ENCODE results near the gene EFEMP2. TPM values are rescaled to one million over a fixed set of nuclear protein-coding genes. Genes with fewer than 3 reads are reported as not detected.

Gene EFEMP2
- total RNA-seq, 1 donor from 2014 or later = 118 TPM

DNA sequence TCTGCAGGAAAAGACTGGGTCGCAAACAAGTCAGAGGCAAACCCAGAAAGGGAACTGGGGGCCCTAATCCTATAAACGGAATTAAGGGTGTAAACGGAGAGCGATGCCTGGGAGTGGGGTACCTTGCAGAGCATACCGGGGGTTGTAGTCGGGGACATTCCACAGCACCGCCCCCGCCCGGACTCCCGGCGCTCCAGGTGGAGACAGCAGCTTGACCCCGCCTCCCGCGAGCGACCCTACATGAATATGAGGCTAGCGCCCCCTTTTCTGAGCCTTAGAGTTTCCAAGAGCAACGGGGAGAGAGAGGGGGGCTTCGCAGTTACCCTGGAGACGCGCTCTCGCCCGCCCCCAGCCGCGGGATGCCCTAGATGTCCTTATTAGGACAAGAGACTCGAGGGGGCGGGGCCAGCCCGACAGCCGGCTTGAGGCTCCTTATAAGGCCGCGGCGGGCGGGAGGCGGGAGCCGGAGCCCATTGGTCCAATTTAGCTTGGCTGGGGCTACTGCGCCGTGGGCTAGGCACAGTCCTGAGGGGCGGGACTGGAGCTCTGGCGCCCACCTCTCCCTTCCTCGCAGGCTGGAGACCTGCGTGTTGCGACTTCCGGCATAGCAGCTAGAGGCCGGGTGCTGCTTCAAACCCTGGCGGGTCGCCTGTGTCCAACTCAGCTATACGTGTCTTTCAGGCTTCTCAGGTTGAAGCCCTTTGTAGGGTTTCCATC lies 13.3 kb downstream of the EFEMP2 start:
- DNase-seq (ENCODE audit: low spot score) = peak; percentile 99
- intact Hi-C loops (cut with DNase I) = loop anchor here (1.0 to 5.0 kb wide), 2 partner anchors 60 to 143 kb away; partner anchors contain the start of genes BANF1, C11orf68, DRAP1 and EIF1AD

DNA sequence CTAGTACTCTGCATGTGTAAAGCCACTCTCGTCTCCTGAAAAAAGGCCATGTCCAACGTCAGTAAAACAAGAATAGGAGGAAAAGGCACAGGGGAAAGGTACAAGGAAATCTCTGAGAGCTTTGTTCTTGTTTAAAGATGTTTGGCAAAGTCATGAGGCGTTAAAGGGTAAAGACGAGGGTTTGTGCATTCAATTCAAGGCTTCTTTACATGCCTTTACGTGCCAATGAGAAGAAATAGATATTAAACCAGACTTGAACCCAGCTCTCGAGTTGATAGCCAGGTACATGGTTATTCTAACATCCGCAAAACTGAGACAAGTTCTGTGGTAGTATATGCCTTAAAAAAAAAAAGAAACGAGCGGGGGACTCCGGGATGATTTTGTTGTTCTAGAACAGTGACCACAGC lies 13.9 kb downstream of the EFEMP2 start:
- no peak for DNase-seq (ENCODE audit: low spot score)
- intact Hi-C loops (cut with DNase I) = loop anchor here (1.0 to 5.0 kb wide), 2 partner anchors 61 to 144 kb away; partner anchors contain the start of genes BANF1, C11orf68, DRAP1 and EIF1AD

DNA sequence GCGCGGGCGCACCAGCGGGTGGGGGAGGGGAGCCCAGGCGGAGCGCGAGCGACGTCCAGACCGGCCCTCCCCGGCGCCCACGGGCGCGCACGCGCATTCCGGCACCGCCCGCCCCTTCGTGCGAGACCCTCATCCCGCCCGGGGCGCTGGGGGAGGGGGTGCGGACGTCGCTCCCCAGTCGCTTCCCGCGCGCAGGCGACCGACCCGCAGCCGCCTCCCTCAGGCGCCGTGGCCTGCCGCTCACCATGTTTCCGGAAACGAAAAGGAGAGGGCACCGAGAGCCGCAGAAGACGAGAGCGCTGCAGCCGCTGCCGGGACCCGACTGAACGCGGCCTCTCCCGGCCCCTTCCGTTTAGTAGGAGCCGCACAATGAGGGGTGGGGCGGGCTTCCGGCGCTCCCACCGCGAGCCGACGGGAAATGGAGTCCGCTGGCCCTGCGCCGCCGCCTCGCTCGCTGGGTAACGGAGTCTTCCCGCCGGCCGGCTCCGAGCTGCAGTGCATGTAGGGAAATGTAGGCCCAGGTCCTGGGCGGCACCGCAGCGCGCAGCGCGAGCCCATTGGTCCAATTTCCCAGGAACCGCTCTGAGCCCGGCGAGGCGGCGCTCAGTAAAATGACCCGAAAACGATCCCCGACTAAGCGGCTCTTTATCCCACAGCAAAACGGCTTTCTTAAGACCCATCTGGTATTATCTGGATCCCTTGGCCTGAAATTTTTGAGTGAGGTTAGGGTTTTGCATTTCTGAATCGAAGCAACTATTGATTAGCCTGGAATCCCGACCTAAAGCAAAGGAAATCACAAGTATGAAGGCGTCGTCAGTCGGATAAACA lies 14.5 kb downstream of the EFEMP2 start, which contains the start of gene CFL1:
Gene CFL1, minus strand, starts transcription at position 328 of the 828 bp plus-strand sequence. Its CDS starts 81 bp downstream, at position 247.
- DNase-seq (ENCODE audit: low spot score) = peak; percentile 99
- intact Hi-C loops (cut with DNase I) = loop anchor here (5.0 kb wide), 1 partner anchor 144 kb away; the partner anchor contains the start of genes BANF1 and EIF1AD

DNA sequence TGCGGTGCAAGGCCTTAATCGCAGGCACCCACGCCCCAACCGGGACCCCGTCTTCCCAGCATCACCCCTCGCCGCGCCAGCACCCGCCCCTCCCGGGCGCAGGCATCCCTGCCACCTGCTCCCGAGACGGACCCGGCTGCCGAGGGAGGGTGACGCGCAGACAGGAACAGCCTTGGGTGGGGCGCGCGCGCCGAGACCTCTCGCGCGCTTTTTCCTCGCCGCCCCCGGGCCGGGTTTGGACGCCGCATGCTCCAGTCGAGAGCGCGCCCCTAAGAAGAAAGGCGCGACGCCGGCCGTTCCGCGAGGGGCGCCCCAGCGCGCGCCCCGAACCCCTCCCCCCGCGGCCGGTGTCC lies 15.1 kb downstream of the EFEMP2 start:
- intact Hi-C loops (cut with DNase I) = loop anchor here (5.0 kb wide), 1 partner anchor 145 kb away; the partner anchor contains the start of genes BANF1 and EIF1AD

DNA sequence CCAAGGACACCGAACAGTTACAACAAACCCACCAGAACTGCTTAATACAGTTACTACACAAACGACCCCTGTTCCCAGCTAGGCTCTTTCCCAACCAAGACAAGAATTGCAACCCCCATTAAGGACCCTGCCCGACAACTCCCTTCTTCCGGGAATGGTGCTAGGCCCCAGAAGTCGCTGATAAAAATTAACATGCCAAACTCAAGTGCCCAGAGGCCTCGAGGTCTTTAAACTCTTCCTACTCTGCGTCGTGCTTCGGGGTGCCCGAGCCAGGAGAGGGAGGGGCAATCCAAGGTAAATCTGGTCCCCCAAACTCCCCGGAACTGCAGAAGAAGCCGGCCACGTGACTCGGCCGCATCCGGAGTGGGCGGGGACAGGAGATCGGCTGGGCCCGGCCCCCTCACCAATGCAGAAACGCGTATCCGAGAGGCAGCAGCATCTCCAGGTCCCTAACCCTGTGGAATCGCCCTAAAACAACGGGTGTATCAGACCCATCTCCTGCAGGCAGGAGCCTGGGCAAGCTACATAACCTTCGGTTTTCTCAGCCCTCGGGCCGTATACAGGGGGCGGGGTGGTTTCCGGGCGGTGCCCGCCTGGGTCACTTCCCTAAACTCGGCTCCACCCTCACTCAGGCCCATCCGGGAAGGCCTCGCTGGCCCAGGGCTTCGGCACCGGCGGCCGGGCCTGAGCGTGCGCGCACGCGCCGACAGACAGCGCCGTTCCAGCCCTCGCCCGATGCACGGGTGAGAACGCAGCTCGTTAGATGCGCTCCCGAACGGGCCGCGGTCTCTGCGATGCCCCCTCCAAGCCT lies 15.7 kb downstream of the EFEMP2 start:
- peak; percentile 95 for DNase-seq (ENCODE audit: low spot score)
- intact Hi-C loops (cut with DNase I) = loop anchor here (5.0 kb wide), 1 partner anchor 145 kb away; the partner anchor contains the start of genes BANF1 and EIF1AD

More for the DNA sequence above, 15.1 kb downstream of the EFEMP2 start:
- no peak for DNase-seq (ENCODE audit: low spot score)

DNA sequence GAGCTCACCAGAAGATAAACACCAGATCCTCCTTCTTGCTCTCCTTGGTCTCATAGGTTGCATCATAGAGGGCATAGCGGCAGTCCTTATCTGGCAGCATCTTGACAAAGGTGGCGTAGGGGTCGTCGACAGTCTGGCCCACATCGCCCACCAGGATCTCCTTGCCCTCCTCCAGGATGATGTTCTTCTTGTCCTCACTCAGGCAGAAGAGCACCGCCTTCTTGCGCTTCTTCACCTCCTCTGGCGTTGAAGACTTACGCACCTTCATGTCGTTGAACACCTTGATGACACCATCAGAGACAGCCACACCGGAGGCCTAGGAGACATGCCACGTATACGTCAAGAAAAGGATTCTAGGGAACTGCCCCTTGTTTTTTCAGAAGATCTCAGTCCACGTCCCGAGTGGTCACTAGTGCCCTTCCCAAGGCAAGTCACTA lies 16.7 kb downstream of the EFEMP2 start:
- DNase-seq (ENCODE audit: low spot score) = no peak
- intact Hi-C loops (cut with DNase I) = loop anchor here (5.0 kb wide), 1 partner anchor 146 kb away; the partner anchor contains the start of genes BANF1 and EIF1AD

DNA sequence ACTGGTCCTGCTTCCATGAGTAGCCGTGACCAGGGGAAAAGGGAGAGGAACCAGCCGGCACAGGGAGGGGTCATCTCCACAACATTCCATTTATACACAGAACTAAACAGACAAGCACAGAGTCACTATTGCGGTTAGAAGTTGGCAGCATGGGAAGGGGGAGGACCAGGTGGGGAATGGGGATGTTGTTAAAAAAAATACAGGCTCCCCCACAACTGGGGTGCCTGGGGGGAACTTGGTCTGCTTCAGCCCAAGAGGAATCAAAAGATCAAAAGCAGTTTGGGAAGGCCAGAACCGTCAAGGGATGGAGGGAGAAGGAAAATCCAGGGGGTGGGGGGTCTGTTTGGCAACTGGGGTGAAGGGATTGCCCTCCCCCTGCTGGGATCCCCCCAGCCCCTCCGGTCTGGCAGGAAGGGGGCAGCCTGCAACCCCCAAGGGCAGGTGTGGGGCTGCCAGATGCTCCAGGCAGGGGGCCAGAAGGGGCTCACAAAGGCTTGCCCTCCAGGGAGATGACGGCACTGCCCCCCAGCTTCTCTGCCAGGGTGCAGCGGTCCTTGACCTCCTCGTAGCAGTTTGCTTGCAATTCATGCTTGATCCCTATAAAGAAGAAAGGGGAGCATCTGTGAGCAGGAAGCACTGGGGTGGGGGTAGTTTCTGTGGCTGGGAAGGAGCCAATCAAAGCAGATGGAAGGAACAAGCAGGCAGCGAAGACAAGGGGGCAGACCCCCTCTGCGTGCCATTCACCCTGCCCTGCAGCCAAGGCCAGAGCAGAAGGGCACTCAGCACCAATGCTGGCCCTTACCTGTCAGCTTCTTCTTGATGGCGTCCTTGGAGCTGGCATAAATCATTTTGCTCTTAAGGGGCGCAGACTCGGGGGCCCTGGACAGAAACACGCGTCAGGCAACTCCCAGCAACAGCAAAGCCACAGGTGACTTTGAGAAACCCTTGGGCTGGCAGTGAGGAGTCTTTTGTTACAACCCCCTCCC lies 17.5 kb downstream of the EFEMP2 start:
- intact Hi-C loops (cut with DNase I) = loop anchor here (5.0 kb wide), 1 partner anchor 147 kb away; the partner anchor contains the start of genes BANF1 and EIF1AD
- DNase-seq (ENCODE audit: low spot score) = no peak

DNA sequence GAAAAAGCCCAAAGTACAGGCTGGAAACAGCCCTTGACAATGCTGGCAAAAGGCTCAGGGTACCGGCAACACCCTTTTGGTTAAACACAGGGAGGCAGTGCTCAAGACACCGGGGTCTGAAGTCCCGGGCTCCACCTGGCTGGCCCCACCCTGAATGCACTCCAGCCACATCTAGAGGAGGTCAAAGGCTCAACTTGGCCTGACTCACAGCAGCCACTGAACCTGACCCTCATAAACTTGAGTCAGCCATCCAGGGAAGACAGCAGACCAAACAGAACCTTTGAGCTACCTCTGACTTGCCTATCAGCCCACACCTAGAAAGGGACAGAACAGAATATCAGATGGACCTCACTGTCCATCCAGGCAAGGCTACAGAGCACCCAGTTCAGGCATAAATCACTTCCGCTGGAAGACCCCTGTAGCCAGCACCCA lies 18.4 kb downstream of the EFEMP2 start:
- no peak for DNase-seq (ENCODE audit: low spot score)
- intact Hi-C loops (cut with DNase I) = no loop called here

DNA sequence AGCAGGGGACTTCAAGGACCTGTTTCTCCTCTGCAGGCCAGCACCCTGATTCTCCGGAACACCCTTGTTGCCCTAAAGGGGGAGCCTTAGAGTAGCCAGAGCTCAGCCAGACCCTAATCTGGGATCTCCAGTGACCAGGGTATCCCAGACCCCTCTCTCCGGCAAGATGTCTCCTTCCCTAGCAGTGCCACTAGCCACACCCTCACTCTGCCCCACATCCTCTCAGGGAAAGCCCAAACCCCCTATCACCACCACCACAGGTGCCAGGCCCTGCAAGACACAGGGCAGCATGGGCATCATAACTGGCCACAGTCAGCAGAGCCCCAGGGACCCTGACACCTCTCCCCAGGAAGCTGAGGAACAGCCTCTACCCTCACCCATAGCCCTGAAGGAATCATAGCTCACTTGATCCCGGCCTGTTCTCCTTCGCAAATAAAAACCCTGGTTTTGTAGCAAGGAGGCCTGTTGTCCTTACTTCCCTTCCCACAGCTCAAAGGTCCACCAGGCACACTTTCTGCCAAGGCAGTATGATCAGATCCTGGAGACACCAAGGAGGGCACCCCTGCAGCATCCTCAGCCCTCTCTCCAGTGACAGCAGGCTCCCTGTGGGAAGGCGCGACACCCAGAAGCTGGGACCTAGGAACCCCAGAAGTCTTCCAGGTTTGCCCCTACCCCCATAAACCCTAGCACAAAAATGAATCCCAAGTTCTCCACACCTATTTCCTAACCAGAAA lies 19.2 kb downstream of the EFEMP2 start:
- intact Hi-C loops (cut with DNase I) = no loop called here
- peak; percentile 51 for DNase-seq (ENCODE audit: low spot score)

DNA sequence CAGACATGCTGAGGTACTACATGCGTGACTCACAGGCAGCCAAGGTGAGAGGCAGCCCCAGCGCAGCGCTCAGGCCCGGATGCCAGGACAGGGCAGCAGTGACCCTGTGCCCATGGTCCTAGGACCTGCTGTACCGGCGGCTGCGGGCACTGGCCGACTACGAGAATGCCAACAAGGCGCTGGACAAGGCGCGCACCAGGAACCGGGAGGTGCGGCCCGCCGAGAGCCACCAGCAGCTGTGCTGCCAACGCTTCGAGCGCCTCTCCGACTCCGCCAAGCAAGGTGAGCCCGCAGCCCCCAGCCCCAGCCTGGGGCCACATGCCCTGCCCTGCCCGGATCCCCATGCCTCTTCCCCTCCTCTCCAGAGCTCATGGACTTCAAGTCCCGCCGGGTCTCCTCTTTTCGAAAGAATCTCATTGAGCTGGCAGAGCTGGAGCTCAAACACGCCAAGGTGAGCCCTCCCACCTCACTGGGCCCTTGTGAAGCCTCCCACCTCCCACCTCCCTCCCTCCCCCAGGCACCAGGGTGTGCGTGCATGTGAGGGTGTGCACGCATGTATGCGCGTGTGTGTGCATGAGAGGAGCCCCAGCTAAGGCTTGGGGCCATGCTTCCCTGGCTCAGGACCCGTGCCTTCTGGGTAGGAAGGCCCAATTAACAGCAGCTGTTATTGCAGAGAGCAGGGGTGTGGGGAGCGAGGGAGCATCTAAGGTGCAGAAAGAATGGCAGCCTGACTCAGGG lies 19.9 kb downstream of the EFEMP2 start:
- peak; percentile 68 for DNase-seq (ENCODE audit: low spot score)
- intact Hi-C loops (cut with DNase I) = no loop called here

DNA sequence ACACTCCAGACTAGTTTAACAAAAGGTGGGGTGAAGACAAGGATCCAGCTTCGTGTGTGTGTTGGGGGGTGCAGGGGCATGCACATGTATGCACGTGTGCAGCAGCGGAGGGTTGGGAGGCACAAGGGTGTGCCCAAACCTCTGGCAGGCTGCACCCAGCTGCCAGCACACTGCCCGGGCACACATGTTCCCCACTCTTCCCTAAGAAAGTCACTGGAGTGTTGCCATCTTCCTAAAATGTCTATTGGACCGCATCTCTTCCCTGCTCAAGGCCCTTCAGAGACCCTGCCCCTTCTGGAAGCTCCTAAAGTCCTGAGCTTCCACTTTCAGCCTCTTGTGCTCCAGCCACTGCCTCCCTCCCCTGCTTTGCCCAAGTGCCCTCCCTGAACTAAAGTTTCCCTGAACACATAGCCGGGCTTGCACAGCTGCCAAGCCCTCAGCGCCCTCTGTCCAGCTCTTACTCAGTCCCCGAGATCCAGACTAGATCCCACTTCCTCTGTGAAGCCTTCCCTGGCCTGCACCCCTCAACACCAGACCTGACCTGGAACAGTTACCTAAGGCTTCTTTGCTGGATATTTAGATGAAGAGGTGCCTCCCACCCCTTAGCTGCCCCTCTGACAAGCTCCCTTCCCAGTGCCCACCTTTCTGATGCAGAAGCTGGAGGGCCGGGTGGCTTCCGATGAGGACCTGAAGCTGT lies 20.6 kb downstream of the EFEMP2 start:
- intact Hi-C loops (cut with DNase I) = no loop called here
- no peak for DNase-seq (ENCODE audit: low spot score)

DNA sequence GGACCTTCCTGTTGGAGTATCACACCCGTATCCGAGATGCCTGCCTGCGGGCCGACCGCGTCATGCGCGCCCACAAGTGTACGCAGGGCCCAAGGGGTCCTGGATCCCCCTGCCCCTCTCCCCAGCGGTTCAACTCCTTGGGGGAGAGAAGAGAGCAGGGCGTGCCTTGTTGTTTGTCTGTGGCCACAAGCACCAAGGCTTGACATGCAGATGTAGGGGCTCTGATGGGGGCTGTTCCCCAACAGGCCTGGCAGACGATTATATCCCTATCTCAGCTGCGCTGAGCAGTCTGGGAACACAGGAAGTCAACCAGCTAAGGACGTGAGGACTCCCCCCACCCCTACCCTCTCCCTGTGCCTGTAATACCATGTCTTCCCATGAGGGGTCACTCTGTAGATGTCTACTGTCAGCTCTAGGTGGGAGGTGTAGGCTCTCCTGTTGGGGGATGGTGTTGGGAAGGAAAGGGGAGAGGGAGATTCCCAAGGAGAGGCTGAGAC lies 21.5 kb downstream of the EFEMP2 start:
- intact Hi-C loops (cut with DNase I) = no loop called here
- peak; percentile 49 for DNase-seq (ENCODE audit: low spot score)

DNA sequence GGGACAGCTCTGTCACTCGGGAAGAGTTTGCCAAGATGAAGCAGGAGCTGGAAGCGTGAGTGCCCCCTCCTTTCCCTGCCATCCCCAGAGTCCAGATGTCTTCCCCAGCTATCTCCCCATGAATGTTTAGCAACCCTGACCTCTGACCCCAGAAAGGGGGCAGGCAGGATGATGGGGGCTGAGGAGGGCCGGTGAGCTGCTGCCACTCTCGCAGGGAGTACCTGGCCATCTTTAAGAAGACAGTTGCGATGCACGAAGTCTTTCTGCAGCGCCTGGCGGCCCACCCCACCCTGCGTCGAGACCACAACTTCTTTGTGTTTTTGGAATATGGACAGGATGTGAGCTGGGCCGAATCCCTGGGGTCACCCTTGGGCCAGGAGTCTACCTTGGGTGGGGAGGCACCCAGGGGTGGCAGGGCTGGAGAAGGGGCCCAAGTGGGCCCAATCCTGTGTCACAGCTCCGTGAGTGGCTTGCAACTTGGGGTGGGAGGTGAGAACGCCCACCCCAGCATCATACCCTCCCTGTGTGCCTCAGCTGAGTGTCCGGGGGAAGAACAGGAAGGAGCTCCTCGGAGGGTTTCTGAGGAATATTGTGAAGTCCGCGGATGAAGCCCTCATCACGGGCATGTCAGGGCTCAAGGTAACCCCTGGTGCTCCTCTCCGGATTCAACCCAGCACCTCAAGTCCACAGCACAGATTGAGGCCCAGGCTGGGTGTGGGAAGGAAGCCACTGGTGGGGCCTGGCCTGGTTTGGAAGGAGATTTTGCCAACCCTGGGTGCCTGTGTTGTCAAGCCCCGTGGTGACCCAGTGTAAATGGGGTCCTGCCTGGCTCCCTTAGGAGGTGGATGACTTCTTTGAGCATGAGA lies 22.1 kb downstream of the EFEMP2 start:
- intact Hi-C loops (cut with DNase I) = no loop called here
- DNase-seq (ENCODE audit: low spot score) = no peak

DNA sequence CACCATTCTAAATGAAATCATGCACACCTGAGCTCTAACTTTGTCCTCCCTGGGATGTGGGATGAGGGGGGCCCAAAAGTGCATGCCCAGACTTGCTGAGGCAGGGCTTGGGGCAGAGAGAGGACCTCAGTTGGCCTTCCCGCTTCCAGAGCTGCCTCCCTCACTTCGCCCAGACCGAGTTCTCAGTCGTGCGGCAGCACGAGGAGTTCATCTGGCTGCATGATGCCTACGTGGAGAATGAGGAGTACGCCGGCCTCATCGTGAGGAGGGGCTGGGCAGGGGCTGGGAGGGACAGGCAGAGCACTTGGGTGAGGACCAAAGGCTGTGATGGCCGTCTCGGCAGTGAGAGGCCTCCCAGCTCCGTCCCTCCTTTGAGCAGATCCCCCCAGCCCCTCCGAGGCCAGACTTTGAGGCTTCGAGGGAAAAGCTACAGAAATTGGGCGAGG lies 22.8 kb downstream of the EFEMP2 start:
- DNase-seq (ENCODE audit: low spot score) = peak; percentile 70
- intact Hi-C loops (cut with DNase I) = no loop called here

DNA sequence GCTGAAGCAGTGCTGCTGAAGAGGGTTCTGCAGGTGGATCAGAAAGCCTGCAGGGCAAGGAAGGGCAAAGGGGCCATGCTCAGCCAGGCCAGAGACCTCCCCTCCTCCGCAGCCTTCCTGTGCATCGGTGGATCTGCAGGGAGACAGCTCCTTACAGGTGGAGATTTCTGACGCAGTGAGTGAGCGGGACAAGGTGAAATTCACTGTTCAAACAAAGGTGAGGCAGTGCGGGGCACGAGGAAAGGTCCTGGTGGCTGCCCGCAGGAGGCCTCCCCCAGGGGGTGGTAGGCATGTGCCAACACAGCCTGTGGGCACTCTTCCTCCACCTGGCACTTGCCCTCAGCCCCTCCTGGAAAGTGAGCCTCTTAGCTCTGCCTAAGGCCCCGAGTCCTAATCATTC lies 23.2 kb downstream of the EFEMP2 start:
- intact Hi-C loops (cut with DNase I) = no loop called here

More for the DNA sequence above, 23.2 kb downstream of the EFEMP2 start:
- DNase-seq (ENCODE audit: low spot score) = peak; percentile 74
